GM23338 (cell line): Measurements from ENCODE around the gene AP5Z1. TPM values are rescaled to one million over a fixed set of nuclear protein-coding genes. Genes with fewer than 3 reads are reported as not detected.

Source experiments
- ATAC-seq: fragments of 200-7000 bp; cut with Tn5 transposase; 3 replicates; pipeline ENCODE4 v1.9.1; 2020
- DNase-seq: peaks from one replicate; pipeline ENCODE4 v3.0.0-alpha.2; 2015; ENCODE audit warnings: low spot score
- H2AFZ ChIP-seq: fragments of 200-600 bp; sonication (generic); 2 replicates; pipeline ENCODE4 v1.8.0; 2016; ENCODE audit warnings: antibody characterized with exemption, mild to moderate bottlenecking, moderate library complexity
- H3F3A ChIP-seq: fragments of 200-600 bp; sonication (generic); replicated peaks from 2 replicates; pipeline ENCODE4 v1.8.0; 2017; ENCODE audit warnings: antibody characterized with exemption, mixed run types, low read depth
- H3K27ac ChIP-seq: fragments of 200-600 bp; sonication (generic); 2 replicates; pipeline ENCODE4 v1.6.1; 2016; ENCODE audit warnings: low read depth
- H3K27me3 ChIP-seq: fragments of 200-600 bp; sonication (generic); 2 replicates; pipeline ENCODE4 v1.8.0; 2016; ENCODE audit warnings: mild to moderate bottlenecking, mixed run types, moderate library complexity; ENCODE audit not compliant: insufficient read depth
- H3K36me3 ChIP-seq: fragments of 200-600 bp; sonication (generic); 2 replicates; pipeline ENCODE4 v1.8.0; 2016; ENCODE audit warnings: mild to moderate bottlenecking; ENCODE audit not compliant: insufficient read depth
- H3K4me1 ChIP-seq: fragments of 200-600 bp; sonication (generic); 2 replicates; pipeline ENCODE4 v1.8.0; 2016; ENCODE audit warnings: mild to moderate bottlenecking, moderate library complexity; ENCODE audit not compliant: insufficient read depth
- H3K4me2 ChIP-seq: fragments of 200-600 bp; sonication (generic); 2 replicates; pipeline ENCODE4 v1.7.1; 2017; ENCODE audit warnings: mixed run types
- H3K4me3 ChIP-seq: fragments of 200-600 bp; sonication (generic); 2 replicates; pipeline ENCODE4 v1.6.1; 2016; ENCODE audit warnings: mixed run types
- H3K79me2 ChIP-seq: fragments of 200-600 bp; sonication (generic); replicated peaks from 2 replicates; pipeline ENCODE4 v1.8.0; 2017; ENCODE audit warnings: mild to moderate bottlenecking; ENCODE audit not compliant: insufficient read depth
- H3K9me2 ChIP-seq: fragments of 200-600 bp; sonication (generic); 2 replicates; pipeline ENCODE4 v1.8.0; 2017; ENCODE audit not compliant: insufficient read depth
- H4K20me1 ChIP-seq: fragments of 200-600 bp; sonication (generic); replicated peaks from 2 replicates; pipeline ENCODE4 v1.8.0; 2017; ENCODE audit warnings: mild to moderate bottlenecking; ENCODE audit not compliant: insufficient read depth
- H3K27ac Mint-ChIP-seq: 2 replicates; pipeline ENCODE4 v1.8.0; 2020; ENCODE audit warnings: inconsistent platforms, mild to moderate bottlenecking, moderate library complexity, mixed read lengths
- H3K27me3 Mint-ChIP-seq: 3 replicates; pipeline ENCODE4 v1.8.0; 2022; ENCODE audit warnings: low read depth, mild to moderate bottlenecking, moderate library complexity, mixed read lengths, inconsistent platforms; ENCODE audit not compliant: insufficient read depth, poor library complexity
- H3K36me3 Mint-ChIP-seq: 3 replicates; pipeline ENCODE4 v1.8.0; 2021; ENCODE audit warnings: low read depth, mild to moderate bottlenecking, inconsistent platforms, moderate library complexity, mixed read lengths
- H3K4me1 Mint-ChIP-seq: 3 replicates; pipeline ENCODE4 v1.8.0; 2020; ENCODE audit warnings: mild to moderate bottlenecking, inconsistent platforms, mixed read lengths
- H3K4me3 Mint-ChIP-seq: 3 replicates; pipeline ENCODE4 v1.8.0; 2021; ENCODE audit warnings: moderate library complexity, mild to moderate bottlenecking, inconsistent platforms, mixed read lengths
- H3K9me3 Mint-ChIP-seq: 3 replicates; pipeline ENCODE4 v1.8.0; 2020; ENCODE audit warnings: moderate library complexity, mild to moderate bottlenecking, inconsistent platforms, mixed read lengths
- CREB1 ChIP-seq: fragments of 250-450 bp; sonication (Bioruptor Pico); IDR thresholded peaks from 2 replicates; pipeline ENCODE4 v1.5.0; 2020; ENCODE audit warnings: low read depth, mild to moderate bottlenecking, moderate library complexity
- EZH2 ChIP-seq: fragments of 200-600 bp; sonication (generic); IDR thresholded peaks from one replicate; pipeline ENCODE4 v1.8.0; 2017; ENCODE audit warnings: antibody characterized with exemption, mild to moderate bottlenecking, low read depth; ENCODE audit not compliant: unreplicated experiment
- EZH2phosphoT487 ChIP-seq: fragments of 200-600 bp; sonication (generic); IDR thresholded peaks from one replicate; pipeline ENCODE4 v1.8.1; 2018; ENCODE audit warnings: antibody characterized with exemption; ENCODE audit not compliant: unreplicated experiment
- JUNB ChIP-seq: IDR thresholded peaks from one replicate; pipeline ENCODE4 v1.6.1; 2016; ENCODE audit warnings: antibody characterized with exemption; ENCODE audit not compliant: unreplicated experiment
- NANOG ChIP-seq: IDR thresholded peaks from 2 replicates; pipeline ENCODE4 v1.6.1; 2016; ENCODE audit warnings: antibody characterized with exemption, borderline replicate concordance
- POLR2AphosphoS5 ChIP-seq: IDR thresholded peaks from 2 replicates; pipeline ENCODE4 v1.6.1; 2016; ENCODE audit warnings: antibody characterized with exemption, low read depth
- ZNF114 ChIP-seq: fragments of 250-450 bp; sonication (Bioruptor Pico); IDR thresholded peaks from 2 replicates; pipeline ENCODE4 v1.5.0; 2020; ENCODE audit warnings: mild to moderate bottlenecking, moderate library complexity
- polyA plus RNA-seq: library from polyadenylated mRNA; unstranded; fragments of >200 nt; fragmentation: Nextera tagmentation; extraction: Ambion mirVana; gene quantifications from 2 replicates; pipeline ENCODE4 v1.2.1, GENCODE V29; 2016
- total RNA-seq: library from RNA; depleted of rRNA; stranded (reverse); fragments of >200 nt; shearing (Covaris generic); gene quantifications from 2 replicates; pipeline ENCODE4 v1.2.3, GENCODE V29; 2014
- TF ChIP-seq, protein P1 (sequence below): fragments of 250-450 bp; sonication (Bioruptor Pico); IDR thresholded peaks from 2 replicates; pipeline ENCODE4 v1.5.0; 2020; ENCODE audit warnings: mild to moderate bottlenecking, moderate library complexity
- TF ChIP-seq, protein P2 (sequence below), 2 experiments: fragments of 200-600 bp in 1 of 2; sonication (generic) in 1 of 2; conservative IDR thresholded peaks; 2 replicates each; pipeline versions ENCODE4 v1.5.1 to v1.6.1; 2016 to 2017; ENCODE audit warnings: antibody characterized with exemption in 2 of 2, low read depth in 2 of 2, mild to moderate bottlenecking in 2 of 2, moderate library complexity in 1 of 2
- TF ChIP-seq, protein P3 (sequence below): IDR thresholded peaks from one replicate; pipeline ENCODE4 v1.6.1; 2018; ENCODE audit warnings: antibody characterized with exemption; ENCODE audit not compliant: unreplicated experiment

The AP5Z1 gene
- total and polyA plus RNA-seq, 2 experiments from 2014 or later = 16.3 to 31.2 TPM

DNA sequence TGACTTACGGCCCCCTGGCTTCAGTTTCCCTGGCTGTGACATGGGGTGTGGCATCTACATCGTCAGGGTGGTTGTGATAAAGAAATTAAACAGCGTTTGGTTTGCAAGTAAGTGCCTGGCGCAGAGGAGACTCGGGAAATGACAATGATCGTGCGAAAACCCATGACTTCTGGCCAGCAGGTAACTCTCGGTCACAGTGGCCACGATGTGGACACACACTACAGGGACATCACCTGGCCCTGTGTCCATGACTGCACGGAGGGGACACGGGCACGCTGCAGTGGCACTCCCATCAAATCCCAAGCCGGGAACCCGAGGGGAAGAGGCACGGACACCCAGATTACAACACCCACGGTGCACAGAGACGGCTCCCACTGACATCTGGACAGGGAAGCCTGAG, 57.8 kb downstream of the AP5Z1 start:
- TF ChIP-seq EZH2phosphoT487 (no peak), POLR2AphosphoS5 (no peak), JUNB (no peak), ZNF114 (no peak), CREB1 (CRISPR knock-in tag) (no peak), EZH2 (no peak), NANOG (no peak)
- TF ChIP-seq, protein P1, sequence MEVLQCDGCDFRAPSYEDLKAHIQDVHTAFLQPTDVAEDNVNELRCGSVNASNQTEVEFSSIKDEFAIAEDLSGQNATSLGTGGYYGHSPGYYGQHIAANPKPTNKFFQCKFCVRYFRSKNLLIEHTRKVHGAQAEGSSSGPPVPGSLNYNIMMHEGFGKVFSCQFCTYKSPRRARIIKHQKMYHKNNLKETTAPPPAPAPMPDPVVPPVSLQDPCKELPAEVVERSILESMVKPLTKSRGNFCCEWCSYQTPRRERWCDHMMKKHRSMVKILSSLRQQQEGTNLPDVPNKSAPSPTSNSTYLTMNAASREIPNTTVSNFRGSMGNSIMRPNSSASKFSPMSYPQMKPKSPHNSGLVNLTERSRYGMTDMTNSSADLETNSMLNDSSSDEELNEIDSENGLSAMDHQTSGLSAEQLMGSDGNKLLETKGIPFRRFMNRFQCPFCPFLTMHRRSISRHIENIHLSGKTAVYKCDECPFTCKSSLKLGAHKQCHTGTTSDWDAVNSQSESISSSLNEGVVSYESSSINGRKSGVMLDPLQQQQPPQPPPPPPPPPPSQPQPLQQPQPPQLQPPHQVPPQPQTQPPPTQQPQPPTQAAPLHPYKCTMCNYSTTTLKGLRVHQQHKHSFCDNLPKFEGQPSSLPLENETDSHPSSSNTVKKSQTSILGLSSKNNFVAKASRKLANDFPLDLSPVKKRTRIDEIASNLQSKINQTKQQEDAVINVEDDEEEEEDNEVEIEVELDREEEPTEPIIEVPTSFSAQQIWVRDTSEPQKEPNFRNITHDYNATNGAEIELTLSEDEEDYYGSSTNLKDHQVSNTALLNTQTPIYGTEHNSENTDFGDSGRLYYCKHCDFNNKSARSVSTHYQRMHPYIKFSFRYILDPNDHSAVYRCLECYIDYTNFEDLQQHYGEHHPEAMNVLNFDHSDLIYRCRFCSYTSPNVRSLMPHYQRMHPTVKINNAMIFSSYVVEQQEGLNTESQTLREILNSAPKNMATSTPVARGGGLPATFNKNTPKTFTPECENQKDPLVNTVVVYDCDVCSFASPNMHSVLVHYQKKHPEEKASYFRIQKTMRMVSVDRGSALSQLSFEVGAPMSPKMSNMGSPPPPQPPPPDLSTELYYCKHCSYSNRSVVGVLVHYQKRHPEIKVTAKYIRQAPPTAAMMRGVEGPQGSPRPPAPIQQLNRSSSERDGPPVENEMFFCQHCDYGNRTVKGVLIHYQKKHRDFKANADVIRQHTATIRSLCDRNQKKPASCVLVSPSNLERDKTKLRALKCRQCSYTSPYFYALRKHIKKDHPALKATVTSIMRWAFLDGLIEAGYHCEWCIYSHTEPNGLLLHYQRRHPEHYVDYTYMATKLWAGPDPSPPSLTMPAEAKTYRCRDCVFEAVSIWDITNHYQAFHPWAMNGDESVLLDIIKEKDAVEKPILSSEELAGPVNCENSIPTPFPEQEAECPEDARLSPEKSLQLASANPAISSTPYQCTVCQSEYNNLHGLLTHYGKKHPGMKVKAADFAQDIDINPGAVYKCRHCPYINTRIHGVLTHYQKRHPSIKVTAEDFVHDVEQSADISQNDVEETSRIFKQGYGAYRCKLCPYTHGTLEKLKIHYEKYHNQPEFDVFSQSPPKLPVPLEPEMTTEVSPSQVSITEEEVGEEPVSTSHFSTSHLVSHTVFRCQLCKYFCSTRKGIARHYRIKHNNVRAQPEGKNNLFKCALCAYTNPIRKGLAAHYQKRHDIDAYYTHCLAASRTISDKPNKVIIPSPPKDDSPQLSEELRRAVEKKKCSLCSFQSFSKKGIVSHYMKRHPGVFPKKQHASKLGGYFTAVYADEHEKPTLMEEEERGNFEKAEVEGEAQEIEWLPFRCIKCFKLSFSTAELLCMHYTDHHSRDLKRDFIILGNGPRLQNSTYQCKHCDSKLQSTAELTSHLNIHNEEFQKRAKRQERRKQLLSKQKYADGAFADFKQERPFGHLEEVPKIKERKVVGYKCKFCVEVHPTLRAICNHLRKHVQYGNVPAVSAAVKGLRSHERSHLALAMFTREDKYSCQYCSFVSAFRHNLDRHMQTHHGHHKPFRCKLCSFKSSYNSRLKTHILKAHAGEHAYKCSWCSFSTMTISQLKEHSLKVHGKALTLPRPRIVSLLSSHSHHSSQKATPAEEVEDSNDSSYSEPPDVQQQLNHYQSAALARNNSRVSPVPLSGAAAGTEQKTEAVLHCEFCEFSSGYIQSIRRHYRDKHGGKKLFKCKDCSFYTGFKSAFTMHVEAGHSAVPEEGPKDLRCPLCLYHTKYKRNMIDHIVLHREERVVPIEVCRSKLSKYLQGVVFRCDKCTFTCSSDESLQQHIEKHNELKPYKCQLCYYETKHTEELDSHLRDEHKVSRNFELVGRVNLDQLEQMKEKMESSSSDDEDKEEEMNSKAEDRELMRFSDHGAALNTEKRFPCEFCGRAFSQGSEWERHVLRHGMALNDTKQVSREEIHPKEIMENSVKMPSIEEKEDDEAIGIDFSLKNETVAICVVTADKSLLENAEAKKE (CRISPR knock-in tag) = no peak
- TF ChIP-seq, protein P2, sequence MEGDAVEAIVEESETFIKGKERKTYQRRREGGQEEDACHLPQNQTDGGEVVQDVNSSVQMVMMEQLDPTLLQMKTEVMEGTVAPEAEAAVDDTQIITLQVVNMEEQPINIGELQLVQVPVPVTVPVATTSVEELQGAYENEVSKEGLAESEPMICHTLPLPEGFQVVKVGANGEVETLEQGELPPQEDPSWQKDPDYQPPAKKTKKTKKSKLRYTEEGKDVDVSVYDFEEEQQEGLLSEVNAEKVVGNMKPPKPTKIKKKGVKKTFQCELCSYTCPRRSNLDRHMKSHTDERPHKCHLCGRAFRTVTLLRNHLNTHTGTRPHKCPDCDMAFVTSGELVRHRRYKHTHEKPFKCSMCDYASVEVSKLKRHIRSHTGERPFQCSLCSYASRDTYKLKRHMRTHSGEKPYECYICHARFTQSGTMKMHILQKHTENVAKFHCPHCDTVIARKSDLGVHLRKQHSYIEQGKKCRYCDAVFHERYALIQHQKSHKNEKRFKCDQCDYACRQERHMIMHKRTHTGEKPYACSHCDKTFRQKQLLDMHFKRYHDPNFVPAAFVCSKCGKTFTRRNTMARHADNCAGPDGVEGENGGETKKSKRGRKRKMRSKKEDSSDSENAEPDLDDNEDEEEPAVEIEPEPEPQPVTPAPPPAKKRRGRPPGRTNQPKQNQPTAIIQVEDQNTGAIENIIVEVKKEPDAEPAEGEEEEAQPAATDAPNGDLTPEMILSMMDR (conservative IDR thresholded peaks at IDR 0.05; ENCODE audit: low read depth in 2 of 2) = no peak
- TF ChIP-seq, protein P3, sequence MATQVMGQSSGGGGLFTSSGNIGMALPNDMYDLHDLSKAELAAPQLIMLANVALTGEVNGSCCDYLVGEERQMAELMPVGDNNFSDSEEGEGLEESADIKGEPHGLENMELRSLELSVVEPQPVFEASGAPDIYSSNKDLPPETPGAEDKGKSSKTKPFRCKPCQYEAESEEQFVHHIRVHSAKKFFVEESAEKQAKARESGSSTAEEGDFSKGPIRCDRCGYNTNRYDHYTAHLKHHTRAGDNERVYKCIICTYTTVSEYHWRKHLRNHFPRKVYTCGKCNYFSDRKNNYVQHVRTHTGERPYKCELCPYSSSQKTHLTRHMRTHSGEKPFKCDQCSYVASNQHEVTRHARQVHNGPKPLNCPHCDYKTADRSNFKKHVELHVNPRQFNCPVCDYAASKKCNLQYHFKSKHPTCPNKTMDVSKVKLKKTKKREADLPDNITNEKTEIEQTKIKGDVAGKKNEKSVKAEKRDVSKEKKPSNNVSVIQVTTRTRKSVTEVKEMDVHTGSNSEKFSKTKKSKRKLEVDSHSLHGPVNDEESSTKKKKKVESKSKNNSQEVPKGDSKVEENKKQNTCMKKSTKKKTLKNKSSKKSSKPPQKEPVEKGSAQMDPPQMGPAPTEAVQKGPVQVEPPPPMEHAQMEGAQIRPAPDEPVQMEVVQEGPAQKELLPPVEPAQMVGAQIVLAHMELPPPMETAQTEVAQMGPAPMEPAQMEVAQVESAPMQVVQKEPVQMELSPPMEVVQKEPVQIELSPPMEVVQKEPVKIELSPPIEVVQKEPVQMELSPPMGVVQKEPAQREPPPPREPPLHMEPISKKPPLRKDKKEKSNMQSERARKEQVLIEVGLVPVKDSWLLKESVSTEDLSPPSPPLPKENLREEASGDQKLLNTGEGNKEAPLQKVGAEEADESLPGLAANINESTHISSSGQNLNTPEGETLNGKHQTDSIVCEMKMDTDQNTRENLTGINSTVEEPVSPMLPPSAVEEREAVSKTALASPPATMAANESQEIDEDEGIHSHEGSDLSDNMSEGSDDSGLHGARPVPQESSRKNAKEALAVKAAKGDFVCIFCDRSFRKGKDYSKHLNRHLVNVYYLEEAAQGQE = no peak
- H3K9me3 Mint-ChIP-seq = peaks cover 2% of the 10 kb centered on the region; the same call in 1 of the 3 replicates
- no peaks in the 10 kb centered on the region for H3K36me3 Mint-ChIP-seq
- no peaks in the 10 kb centered on the region for H4K20me1 ChIP-seq
- no peak overlapping the region for H3K27ac Mint-ChIP-seq
- H3K79me2 ChIP-seq = no peaks in the 10 kb centered on the region
- H3K4me1 ChIP-seq = no peaks in the 10 kb centered on the region
- H3K4me3 Mint-ChIP-seq = no peak overlapping the region
- no peak overlapping the region for H3K4me2 ChIP-seq
- H3K4me3 ChIP-seq = no peak overlapping the region
- ATAC-seq = no peak
- H3F3A ChIP-seq = no peaks in the 10 kb centered on the region
- peaks cover 6% of the 10 kb centered on the region for H3K4me1 Mint-ChIP-seq
- H2AFZ ChIP-seq = no peak overlapping the region
- H3K9me2 ChIP-seq = no peaks in the 10 kb centered on the region
- H3K36me3 ChIP-seq = no peaks in the 10 kb centered on the region
- peaks cover 13% of the 10 kb centered on the region for H3K27me3 Mint-ChIP-seq
- no peak overlapping the region for H3K27ac ChIP-seq
- H3K27me3 ChIP-seq = no peaks in the 10 kb centered on the region
- DNase-seq = no peak
